Lower leg skin (tissue), 4 donors: ENCODE results near the gene BAIAP2. TPM values are rescaled to one million over a fixed set of nuclear protein-coding genes. Genes with fewer than 3 reads are reported as not detected.

Experiments used
- DNase-seq, 2 donors: peaks; one replicate each; pipeline ENCODE4 v3.0.0-alpha.2; 2019; ENCODE audit warnings: low spot score in 2 of 2
- H3K4me3 ChIP-seq: fragments of 200-600 bp; sonication (generic); 2 replicates; pipeline ENCODE4 v1.5.1; 2017; ENCODE audit warnings: mild to moderate bottlenecking, low read depth; ENCODE audit not compliant: poor library complexity, severe bottlenecking
- CTCF ChIP-seq, 3 donors: fragments of 450-650 bp; IDR thresholded peaks; one replicate each; pipeline ENCODE4 v1.5.1; 2016; ENCODE audit warnings: antibody characterized with exemption in 3 of 3, mild to moderate bottlenecking in 3 of 3, moderate library complexity in 2 of 3
- POLR2A ChIP-seq, 2 donors: fragments of 450-650 bp; IDR thresholded peaks; one replicate each; pipeline ENCODE4 v1.6.1; 2016 to 2017; ENCODE audit warnings: antibody characterized with exemption in 2 of 2, mild to moderate bottlenecking in 1 of 2, moderate library complexity in 1 of 2
- WGBS, 2 donors: methylation state at CpG; one replicate each; pipeline ENCODE4 v1.1.5; 2018; 5-methylcytosine and 5-hydroxymethylcytosine counted together
- intact Hi-C: fragments of 100-400 bp; cut with DNase I; formaldehyde crosslinking; loops from one replicate; pipeline ENCODE4 v1.15.0; 2023; ENCODE audit warnings: low total_unique reads
- total RNA-seq, 4 donors: library from RNA; depleted of rRNA; stranded (reverse); fragments of >200 nt; gene quantifications; one replicate each; pipeline ENCODE4 v1.1.0, GENCODE V29; 2016

The BAIAP2 gene
- total RNA-seq, 4 donors from 2014 or later = 190 to 308 (median 224) TPM

- intact Hi-C loops = loop anchor here (1.0 kb wide), 1 partner anchor 37 kb away; no protein-coding TSS in a partner anchor
- H3K4me3 ChIP-seq = no peak overlapping the region
- TF ChIP-seq POLR2A (IDR thresholded peaks at IDR 0.05) = no peak
- 5 to 6% methylated on average over 23 to 29 of the region's 72 CpGs for WGBS, 2 donors
- DNase-seq = no peak
Observed at GRCh38 chr17:81003711-81004475, 31.1 kb upstream of the BAIAP2 start.

- 63 to 64% methylated on average over 10 of the region's 10 CpGs for WGBS, 2 donors
- TF ChIP-seq POLR2A (IDR thresholded peaks at IDR 0.05) = no peak
- TF ChIP-seq CTCF (IDR thresholded peaks at IDR 0.05) = no peak
- intact Hi-C loops = no loop called here
- no peak for DNase-seq
- no peak overlapping the region for H3K4me3 ChIP-seq
Observed at GRCh38 chr17:81006891-81007290, 28.1 kb upstream of the BAIAP2 start.

GRCh38 chr17:81008140-81008539 lies 26.8 kb upstream of the BAIAP2 start:
- H3K4me3 ChIP-seq = no peak overlapping the region
- 75 to 79% methylated on average over 11 of the region's 11 CpGs for WGBS, 2 donors
- no peak for TF ChIP-seq POLR2A (IDR thresholded peaks at IDR 0.05)
- no peak for TF ChIP-seq CTCF (IDR thresholded peaks at IDR 0.05)
- intact Hi-C loops = no loop called here
- DNase-seq = no peak

GRCh38 chr17:81009136-81009535 lies 25.8 kb upstream of the BAIAP2 start:
- DNase-seq = no peak
- no peak overlapping the region for H3K4me3 ChIP-seq
- WGBS, 2 donors = 86 to 96% methylated on average over 14 of the region's 14 CpGs
- intact Hi-C loops = no loop called here
- TF ChIP-seq CTCF (IDR thresholded peaks at IDR 0.05) (no peak), POLR2A (IDR thresholded peaks at IDR 0.05) (no peak)

- no peak overlapping the region for H3K4me3 ChIP-seq
- no peak for TF ChIP-seq POLR2A (IDR thresholded peaks at IDR 0.05)
- WGBS, 2 donors = 87 to 89% methylated on average over 2 of the region's 2 CpGs
- DNase-seq = no peak
- intact Hi-C loops = loop anchor here (10.0 kb wide), 1 partner anchor 484 kb away; no protein-coding TSS in a partner anchor
Observed at GRCh38 chr17:81010935-81011334, 24.0 kb upstream of the BAIAP2 start.

- no peak for TF ChIP-seq CTCF (IDR thresholded peaks at IDR 0.05)
- TF ChIP-seq POLR2A (IDR thresholded peaks at IDR 0.05) = no peak
- 70 to 71% methylated on average over 3 of the region's 3 CpGs for WGBS, 2 donors
- H3K4me3 ChIP-seq = no peak overlapping the region
- no peak for DNase-seq
- intact Hi-C loops = loop anchor here (10.0 kb wide), 1 partner anchor 483 kb away; no protein-coding TSS in a partner anchor
Observed at GRCh38 chr17:81011951-81012350, 23.0 kb upstream of the BAIAP2 start.
